ENCODE data around the gene UGT1A6. TPM values are rescaled to one million over a fixed set of nuclear protein-coding genes. Genes with fewer than 3 reads are reported as not detected.

Gene UGT1A6
- total RNA-seq, 1 donor from 2014 or later, result 0.13 TPM

- no peak overlapping the region for H3K4me3 ChIP-seq (ENCODE audit: low read depth, low read length)
- TF ChIP-seq, protein P1, sequence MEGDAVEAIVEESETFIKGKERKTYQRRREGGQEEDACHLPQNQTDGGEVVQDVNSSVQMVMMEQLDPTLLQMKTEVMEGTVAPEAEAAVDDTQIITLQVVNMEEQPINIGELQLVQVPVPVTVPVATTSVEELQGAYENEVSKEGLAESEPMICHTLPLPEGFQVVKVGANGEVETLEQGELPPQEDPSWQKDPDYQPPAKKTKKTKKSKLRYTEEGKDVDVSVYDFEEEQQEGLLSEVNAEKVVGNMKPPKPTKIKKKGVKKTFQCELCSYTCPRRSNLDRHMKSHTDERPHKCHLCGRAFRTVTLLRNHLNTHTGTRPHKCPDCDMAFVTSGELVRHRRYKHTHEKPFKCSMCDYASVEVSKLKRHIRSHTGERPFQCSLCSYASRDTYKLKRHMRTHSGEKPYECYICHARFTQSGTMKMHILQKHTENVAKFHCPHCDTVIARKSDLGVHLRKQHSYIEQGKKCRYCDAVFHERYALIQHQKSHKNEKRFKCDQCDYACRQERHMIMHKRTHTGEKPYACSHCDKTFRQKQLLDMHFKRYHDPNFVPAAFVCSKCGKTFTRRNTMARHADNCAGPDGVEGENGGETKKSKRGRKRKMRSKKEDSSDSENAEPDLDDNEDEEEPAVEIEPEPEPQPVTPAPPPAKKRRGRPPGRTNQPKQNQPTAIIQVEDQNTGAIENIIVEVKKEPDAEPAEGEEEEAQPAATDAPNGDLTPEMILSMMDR (IDR thresholded peaks at IDR 0.05; ENCODE audit: insufficient read depth, low read length, poor library complexity, severe bottlenecking), result no peak
Measured at GRCh38 chr2:233686928-233687327, 5.8 kb upstream of the UGT1A6 start.

DNA sequence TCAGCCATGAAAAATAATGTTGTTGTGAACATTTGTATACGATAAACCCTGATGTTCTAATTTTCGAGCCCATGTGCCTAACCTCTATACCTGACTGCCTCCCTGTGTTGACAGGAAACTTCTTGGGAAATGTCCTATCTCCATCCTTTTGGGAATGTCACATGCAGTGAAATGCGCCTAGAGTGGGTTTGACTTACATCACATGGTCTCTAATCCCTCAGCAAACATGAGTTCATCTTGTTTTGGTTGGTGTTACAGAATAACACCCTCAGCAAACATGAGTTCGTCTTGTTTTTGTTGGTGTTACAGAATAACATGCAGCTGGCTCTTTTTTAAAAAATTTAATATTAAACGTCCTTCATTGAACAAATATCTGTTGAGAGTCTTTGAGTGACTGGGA is 4.3 kb upstream of the UGT1A6 start:
- no peak for DNase-seq (ENCODE audit: low read depth)
- no peaks in the 10 kb centered on the region for H3K27me3 ChIP-seq (ENCODE audit: control insufficient read depth, insufficient read depth, low read length)
- H3K36me3 ChIP-seq (ENCODE audit: control insufficient read depth, insufficient read depth, low read length), result no peaks in the 10 kb centered on the region
- TF ChIP-seq, protein P1 (IDR thresholded peaks at IDR 0.05; ENCODE audit: insufficient read depth, low read length, poor library complexity, severe bottlenecking), result no peak
- no peak overlapping the region for H3K4me3 ChIP-seq (ENCODE audit: low read depth, low read length)

More at GRCh38 chr2:233686928-233687327, 5.8 kb upstream of the UGT1A6 start:
- H3K36me3 ChIP-seq (ENCODE audit: control insufficient read depth, insufficient read depth, low read length), result no peaks in the 10 kb centered on the region
- DNase-seq (ENCODE audit: low read depth), result no peak
- no peaks in the 10 kb centered on the region for H3K27me3 ChIP-seq (ENCODE audit: control insufficient read depth, insufficient read depth, low read length)

DNA sequence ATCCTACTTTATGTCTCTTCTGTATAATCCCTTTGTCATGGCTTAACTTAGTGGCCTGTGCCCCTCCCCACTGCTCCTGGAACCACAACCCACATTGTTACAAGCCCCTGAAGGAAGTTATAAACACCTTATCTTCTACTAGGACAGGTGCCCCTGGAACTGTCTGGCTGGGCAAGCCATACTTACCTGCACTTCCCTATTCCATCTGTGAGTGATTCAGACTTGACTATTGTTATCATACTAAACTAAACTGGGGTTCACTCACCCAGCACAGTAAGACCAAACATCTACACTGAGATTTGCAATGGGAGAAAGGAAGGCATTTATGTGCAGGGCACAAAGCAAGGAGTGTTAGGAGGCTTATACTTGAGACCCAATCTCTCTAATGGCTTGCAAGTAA is 3.7 kb upstream of the UGT1A6 start:
- DNase-seq (ENCODE audit: low read depth), result no peak
- Histone ChIP-seq H3K27me3 (ENCODE audit: control insufficient read depth, insufficient read depth, low read length) (no peaks in the 10 kb centered on the region), H3K4me3 (ENCODE audit: low read depth, low read length) (no peak overlapping the region), H3K36me3 (ENCODE audit: control insufficient read depth, insufficient read depth, low read length) (no peaks in the 10 kb centered on the region)
- TF ChIP-seq, protein P1 (IDR thresholded peaks at IDR 0.05; ENCODE audit: insufficient read depth, low read length, poor library complexity, severe bottlenecking), result no peak

DNA sequence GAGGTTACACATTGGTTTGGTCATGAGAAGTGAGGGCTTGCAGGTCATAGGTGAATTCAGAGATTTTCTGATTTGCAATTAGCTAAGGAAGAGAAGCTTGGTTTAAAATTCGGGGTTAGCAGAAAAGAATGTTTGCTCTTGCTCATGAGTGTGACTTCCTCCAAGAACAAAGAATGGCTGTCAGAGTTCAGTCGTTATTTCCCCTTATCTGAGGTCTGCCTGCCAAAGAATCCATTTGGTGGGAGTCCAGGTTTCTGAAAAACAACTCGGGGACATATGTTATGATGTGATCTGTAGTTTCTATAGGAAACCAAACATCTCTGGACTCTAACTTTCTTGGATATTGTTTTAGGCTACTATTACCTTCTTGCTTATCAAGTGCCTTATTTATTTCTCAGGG is 3.2 kb upstream of the UGT1A6 start:
- no peak for DNase-seq (ENCODE audit: low read depth)
- no peak overlapping the region for H3K4me3 ChIP-seq (ENCODE audit: low read depth, low read length)
- no peaks in the 10 kb centered on the region for H3K36me3 ChIP-seq (ENCODE audit: control insufficient read depth, insufficient read depth, low read length)
- TF ChIP-seq, protein P1 (IDR thresholded peaks at IDR 0.05; ENCODE audit: insufficient read depth, low read length, poor library complexity, severe bottlenecking), result no peak
- H3K27me3 ChIP-seq (ENCODE audit: control insufficient read depth, insufficient read depth, low read length), result no peaks in the 10 kb centered on the region

DNA sequence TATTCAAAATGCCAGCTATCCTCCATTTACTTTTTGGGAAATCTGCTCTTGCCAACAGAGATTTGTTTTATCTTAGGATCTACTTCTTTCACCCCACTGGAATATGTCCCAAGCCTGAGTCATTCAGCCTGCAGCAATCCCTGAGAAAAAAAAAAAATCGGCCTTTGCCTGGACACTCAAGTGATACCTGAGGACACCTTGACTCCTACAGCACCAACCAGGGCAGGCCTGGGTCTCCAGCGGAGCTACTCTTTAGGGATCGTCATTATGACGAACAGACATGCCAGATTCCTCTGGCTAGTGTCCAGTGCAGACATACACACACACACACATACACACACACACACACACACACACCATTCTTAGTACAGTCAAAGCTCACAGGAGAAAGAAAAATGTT is 2.2 kb upstream of the UGT1A6 start:
- no peak overlapping the region for H3K4me3 ChIP-seq (ENCODE audit: low read depth, low read length)
- DNase-seq (ENCODE audit: low read depth), result peak; percentile 23
- no peaks in the 10 kb centered on the region for H3K27me3 ChIP-seq (ENCODE audit: control insufficient read depth, insufficient read depth, low read length)
- TF ChIP-seq, protein P1 (IDR thresholded peaks at IDR 0.05; ENCODE audit: insufficient read depth, low read length, poor library complexity, severe bottlenecking), result no peak
- H3K36me3 ChIP-seq (ENCODE audit: control insufficient read depth, insufficient read depth, low read length), result no peaks in the 10 kb centered on the region
